Measurements from ENCODE around the gene TRAPPC6A.

TRAPPC6A gene

GRCh38 chr19:45161738-45162607 is 16.1 kb downstream of the TRAPPC6A start:
- DNase-seq = no peak

- no peak for DNase-seq
These were observed 16.9 kb downstream of the TRAPPC6A start, which contains the start of gene NKPD1 for GRCh38 chr19:45160870-45161737. Gene NKPD1, minus strand, starts transcription at chr19:45160982. Its CDS starts 832 bp downstream, at chr19:45160150.

GRCh38 chr19:45159971-45160324 is 18.1 kb downstream of the TRAPPC6A start:
- no peak for DNase-seq

GRCh38 chr19:45159210-45159970 is 18.6 kb downstream of the TRAPPC6A start:
- no peak for DNase-seq

- no peak for DNase-seq
These were observed 19.4 kb downstream of the TRAPPC6A start for GRCh38 chr19:45158503-45159209.

- no peak for DNase-seq
These were observed 21.3 kb downstream of the TRAPPC6A start for GRCh38 chr19:45156751-45157150.

- no peak for DNase-seq
These were observed 21.9 kb downstream of the TRAPPC6A start for GRCh38 chr19:45156011-45156630.

- peak; percentile 73 for DNase-seq
These were observed 23.8 kb downstream of the TRAPPC6A start for GRCh38 chr19:45154064-45154827.

GRCh38 chr19:45153339-45154063 is 24.5 kb downstream of the TRAPPC6A start:
- no peak for DNase-seq

GRCh38 chr19:45152504-45153338 is 25.3 kb downstream of the TRAPPC6A start:
- peak; percentile 28 for DNase-seq

- DNase-seq = no peak
These were observed 26.1 kb downstream of the TRAPPC6A start for GRCh38 chr19:45151821-45152503.

GRCh38 chr19:45151320-45151719 is 26.7 kb downstream of the TRAPPC6A start:
- DNase-seq = no peak

GRCh38 chr19:45150751-45151281 is 27.2 kb downstream of the TRAPPC6A start:
- no peak for DNase-seq

- no peak for DNase-seq
These were observed 27.9 kb downstream of the TRAPPC6A start for GRCh38 chr19:45150180-45150579.

GRCh38 chr19:45149129-45149528 is 28.9 kb downstream of the TRAPPC6A start:
- no peak for DNase-seq

GRCh38 chr19:45147835-45148676 is 30.0 kb downstream of the TRAPPC6A start:
- no peak for DNase-seq

- DNase-seq = no peak
These were observed 31.3 kb downstream of the TRAPPC6A start for GRCh38 chr19:45146741-45147205.
